ENCODE measurements around the gene IL17RA.
A peak's percentile ranks its signal among the peaks of the same experiment; 100 is the strongest.

GRCh38 chr22:17095538-17095937, 10.7 kb downstream of the IL17RA start:
- TF ChIP-seq CTCF (conservative IDR thresholded peaks at IDR 0.05; ENCODE audit: low read length) (peak; percentile 68), EZH2phosphoT487 (IDR thresholded peaks at IDR 0.05; ENCODE audit: borderline replicate concordance) (no peak)
